ENCODE results near the gene CANX. TPM values are rescaled to one million over a fixed set of nuclear protein-coding genes. Genes with fewer than 3 reads are reported as not detected.
A peak's percentile ranks its signal among the peaks of the same experiment; 100 is the strongest.

CANX gene
- total and polyA plus RNA-seq, 3 donors from 2014 or later, result 296 to 462 (median 351) TPM

DNA sequence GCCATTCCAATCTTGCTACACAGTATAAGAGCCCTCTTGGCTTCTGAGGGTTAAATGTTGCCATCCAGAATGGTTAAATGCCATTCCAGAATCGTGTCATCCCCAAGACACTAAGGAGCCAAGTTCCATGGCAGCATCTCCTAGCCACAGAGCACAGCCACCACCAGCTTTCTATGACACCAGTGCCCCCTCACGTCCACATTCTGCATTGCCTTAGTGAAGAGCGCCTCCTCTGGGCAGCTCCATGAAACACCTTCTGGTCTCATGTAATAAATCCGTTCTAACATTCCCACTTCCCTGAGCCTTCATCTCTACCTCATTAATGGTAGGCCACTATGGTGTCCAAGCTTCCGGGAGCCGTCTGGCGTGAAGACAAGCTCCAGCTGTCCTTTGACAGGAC, 30.4 kb upstream of the CANX start:
- intact Hi-C loops (cut with DNase I; ENCODE audit: low total_unique reads), result no loop called here
- H3K27me3 ChIP-seq, result no peaks in the 10 kb centered on the region
- DNase-seq, result peak; percentile 54
- no peak overlapping the region for H3K27ac ChIP-seq
- H3K36me3 ChIP-seq (ENCODE audit: low read depth, missing control alignments), result no peaks in the 10 kb centered on the region
- no peaks in the 10 kb centered on the region for H3K4me1 ChIP-seq
- WGBS, 2 donors, result 62 to 66% methylated on average over 7 of the region's 7 CpGs
- TF ChIP-seq POLR2A (IDR thresholded peaks at IDR 0.05) (no peak), CTCF (IDR thresholded peaks at IDR 0.05) (peak in 2 of 3 experiments; percentile 37 to 50)
- H3K4me3 ChIP-seq, result no peak overlapping the region
- H3K9me3 ChIP-seq, result no peaks in the 10 kb centered on the region

DNA sequence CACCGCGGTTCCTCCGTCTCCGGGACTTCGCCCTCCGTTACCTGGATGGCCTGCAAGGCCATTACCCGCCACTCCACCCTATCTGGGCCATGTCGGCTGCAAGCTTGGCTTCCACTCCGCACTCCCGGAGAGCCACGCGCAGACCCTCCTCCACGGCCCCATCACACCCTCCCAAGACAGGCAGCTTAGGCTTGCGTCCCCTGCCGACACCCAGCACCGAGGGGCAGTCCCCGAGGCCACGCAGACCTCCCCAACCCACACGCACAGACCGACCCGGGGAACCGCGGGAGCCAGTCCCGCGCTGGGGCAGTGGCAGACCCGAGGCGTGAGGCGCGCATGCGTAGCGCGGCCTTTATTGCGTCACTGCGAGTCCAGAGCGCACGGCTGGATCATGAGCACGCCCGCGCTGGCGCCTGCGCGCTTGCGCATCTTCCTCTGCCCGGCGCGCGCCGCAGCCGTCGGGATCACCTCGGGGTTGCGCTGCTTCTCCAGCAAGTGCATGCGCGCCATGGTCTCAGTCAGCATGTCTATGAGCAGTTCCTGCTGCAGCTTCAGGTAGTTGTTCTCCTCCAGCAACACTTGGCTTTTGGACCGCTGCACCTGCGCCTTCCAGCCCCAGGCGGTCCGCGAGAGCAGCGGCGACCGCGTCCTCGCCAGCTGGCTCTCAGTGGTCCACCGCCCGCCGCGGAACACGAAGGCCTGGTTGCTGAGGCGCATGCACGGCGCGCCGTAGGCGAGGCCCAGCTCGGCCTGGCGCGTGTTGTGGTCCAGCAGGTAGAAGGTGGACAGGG, 20.3 kb upstream of the CANX start:
- Histone ChIP-seq H3K9me3 (no peaks in the 10 kb centered on the region), H3K27me3 (no peaks in the 10 kb centered on the region), H3K4me1 (peaks cover 15% of the 10 kb centered on the region), H3K36me3 (ENCODE audit: low read depth, missing control alignments) (no peaks in the 10 kb centered on the region), H3K4me3 (peak overlapping the region; percentile 69 to 87), H3K27ac (peak overlapping the region; percentile 89 to 95)
- no peak for TF ChIP-seq CTCF (IDR thresholded peaks at IDR 0.05)
- TF ChIP-seq POLR2A (IDR thresholded peaks at IDR 0.05), result peak; percentile 49
- 0 to 2% methylated on average over 43 to 74 of the region's 78 CpGs for WGBS, 2 donors
- peak; percentile 97 for DNase-seq
- intact Hi-C loops (cut with DNase I; ENCODE audit: low total_unique reads), result no loop called here

- peak; percentile 82 for DNase-seq
- TF ChIP-seq CTCF (IDR thresholded peaks at IDR 0.05) (peak in 1 of 3 experiments; percentile 15), POLR2A (IDR thresholded peaks at IDR 0.05) (no peak)
- Histone ChIP-seq H3K36me3 (ENCODE audit: low read depth, missing control alignments) (no peaks in the 10 kb centered on the region), H3K4me3 (peak overlapping the region; percentile 69 to 87), H3K27ac (peak overlapping the region; percentile 89 to 95), H3K4me1 (peaks cover 15% of the 10 kb centered on the region), H3K27me3 (no peaks in the 10 kb centered on the region), H3K9me3 (no peaks in the 10 kb centered on the region)
- 16 to 53% methylated on average over 8 to 38 of the region's 41 CpGs for WGBS, 2 donors
- intact Hi-C loops (cut with DNase I; ENCODE audit: low total_unique reads), result no loop called here
Measured at GRCh38 chr5:179679014-179679674, 19.6 kb upstream of the CANX start.

GRCh38 chr5:179680014-179680779, 18.6 kb upstream of the CANX start:
- TF ChIP-seq CTCF (IDR thresholded peaks at IDR 0.05) (no peak), POLR2A (IDR thresholded peaks at IDR 0.05) (no peak)
- 75 to 85% methylated on average over 9 of the region's 9 CpGs for WGBS, 2 donors
- Histone ChIP-seq H3K27ac (no peak overlapping the region), H3K27me3 (no peaks in the 10 kb centered on the region), H3K4me1 (peaks cover 15% of the 10 kb centered on the region), H3K9me3 (no peaks in the 10 kb centered on the region), H3K36me3 (ENCODE audit: low read depth, missing control alignments) (no peaks in the 10 kb centered on the region), H3K4me3 (no peak overlapping the region)
- intact Hi-C loops (cut with DNase I; ENCODE audit: low total_unique reads), result no loop called here
- DNase-seq, result no peak

All from testis (tissue), 3 donors.